Measurements from ENCODE around the gene ZDHHC24. TPM values are rescaled to one million over a fixed set of nuclear protein-coding genes. Genes with fewer than 3 reads are reported as not detected.

The ZDHHC24 gene
- total and polyA plus RNA-seq, 10 of the 15 experiments (the other 5 are each of a cell fraction or from before 2014, with no cell fraction given) = 0.86 to 17.5 (median 6.8) TPM

GRCh38 chr11:66510271-66510989, 35.4 kb downstream of the ZDHHC24 start, which contains the start of gene BBS1 (continued):
- TF ChIP-seq E4F1 (IDR thresholded peaks at IDR 0.05; ENCODE audit: borderline replicate concordance, partially characterized antibody) = no peak
- TF ChIP-seq SP1 (IDR thresholded peaks at IDR 0.05; ENCODE audit: low read depth, low read length) = peak; percentile 91
- TF ChIP-seq YBX1 (IDR thresholded peaks at IDR 0.05) = no peak
- no peak for TF ChIP-seq SUPT20H (IDR thresholded peaks at IDR 0.05; ENCODE audit: borderline replicate concordance, control insufficient read depth, low read depth, low read length)
- TF ChIP-seq KAT2A (conservative IDR thresholded peaks at IDR 0.05; ENCODE audit: control insufficient read depth, low read depth, low read length) = no peak
- no peak for TF ChIP-seq NFYA (IDR thresholded peaks at IDR 0.05; ENCODE audit: borderline replicate concordance, low read depth, low read length)
- TF ChIP-seq BACH1 (IDR thresholded peaks at IDR 0.05; ENCODE audit: borderline replicate concordance) = no peak
- peak; percentile 97 for TF ChIP-seq BMI1 (IDR thresholded peaks at IDR 0.05; ENCODE audit: borderline replicate concordance)
- peak; percentile 82 for TF ChIP-seq HCFC1 (IDR thresholded peaks at IDR 0.05; ENCODE audit: low read length)
- no peak for TF ChIP-seq FOXK2 (IDR thresholded peaks at IDR 0.05)
- peak; percentile 55; the same call in 1 of the 3 replicates for TF ChIP-seq POU2F2 (IDR thresholded peaks at IDR 0.05; ENCODE audit: borderline replicate concordance, low read depth, low read length)
- no peak for TF ChIP-seq EZH2 (IDR thresholded peaks at IDR 0.05; ENCODE audit: borderline replicate concordance, control insufficient read depth, low read depth, low read length)
- peak; percentile 56; the same call in 1 of the 2 replicates for TF ChIP-seq CREM (IDR thresholded peaks at IDR 0.05; ENCODE audit: low read depth)
- TF ChIP-seq STAT1 (conservative IDR thresholded peaks at IDR 0.05) = peak; percentile 52; the same call in 1 of the 2 replicates
- no peak; the same call in 1 of the 2 replicates for TF ChIP-seq ZNF207 (IDR thresholded peaks at IDR 0.05; ENCODE audit: borderline replicate concordance)
- no peak for TF ChIP-seq NR2C2 (IDR thresholded peaks at IDR 0.05; ENCODE audit: borderline replicate concordance, control insufficient read depth, insufficient read length, low read depth)
- TF ChIP-seq NKRF (conservative IDR thresholded peaks at IDR 0.05) = peak; percentile 96
- TF ChIP-seq ZBTB4 (CRISPR knock-in tag; IDR thresholded peaks at IDR 0.05) = no peak
- TF ChIP-seq ATF2 (IDR thresholded peaks at IDR 0.05; ENCODE audit: low read length) = no peak

Data from GM12878 (cell line).